Measurements from ENCODE around the gene TIMP2.

GRCh38 chr17:78951967-78952551 lies 26.9 kb upstream of the TIMP2 start:
- TF ChIP-seq CTCF (IDR thresholded peaks at IDR 0.05) (no peak), POLR2A (IDR thresholded peaks at IDR 0.05) (no peak)

All from uterus (tissue), 2 donors.